GM12801 (cell line): Measurements from ENCODE around the gene DPP6.

Source experiments
- CTCF ChIP-seq: IDR thresholded peaks from one replicate; pipeline ENCODE4 v1.5.1; 2011; ENCODE audit warnings: control low read depth; ENCODE audit not compliant: insufficient read length; ENCODE audit errors: extremely low read depth

The DPP6 gene

GRCh38 chr7:154699417-154699816 lies 647.2 kb downstream of the DPP6 start:
- no peak for TF ChIP-seq CTCF

- TF ChIP-seq CTCF: no peak
Observed at GRCh38 chr7:154709840-154710520, 657.8 kb downstream of the DPP6 start.

- no peak for TF ChIP-seq CTCF
Observed at GRCh38 chr7:154720016-154720415, 667.8 kb downstream of the DPP6 start.

- TF ChIP-seq CTCF: no peak
Observed at GRCh38 chr7:154721086-154721485, 668.9 kb downstream of the DPP6 start.

- no peak for TF ChIP-seq CTCF
Observed at GRCh38 chr7:154726368-154726767, 674.2 kb downstream of the DPP6 start.

GRCh38 chr7:154729056-154729455 lies 676.9 kb downstream of the DPP6 start:
- TF ChIP-seq CTCF: no peak

GRCh38 chr7:154735766-154736165 lies 683.6 kb downstream of the DPP6 start:
- no peak for TF ChIP-seq CTCF
